DND-41 (cell line): ENCODE results near the gene GAREM2.

ENCODE experiments used
- ATAC-seq: fragments of 200-7000 bp; cut with Tn5 transposase; 3 replicates; pipeline ENCODE4 v1.9.1; 2021; ENCODE audit warnings: low read depth; ENCODE audit not compliant: insufficient read depth
- DNase-seq: peaks from one replicate; pipeline ENCODE4 v3.0.0-alpha.2; 2020
- H2AFZ ChIP-seq: 2 replicates; pipeline ENCODE4 v1.6.0; 2012; ENCODE audit warnings: low read depth, low read length
- H3K27ac ChIP-seq: 2 replicates; pipeline ENCODE4 v1.5.1; 2012; ENCODE audit warnings: low read length, inconsistent platforms
- H3K27me3 ChIP-seq: fragments of 200-600 bp; sonication (generic); 2 replicates; pipeline ENCODE4 v1.6.0; 2012; ENCODE audit warnings: low read length, mild to moderate bottlenecking, inconsistent platforms; ENCODE audit not compliant: insufficient read depth, poor library complexity
- H3K36me3 ChIP-seq: 2 replicates; pipeline ENCODE4 v1.5.1; 2012; ENCODE audit warnings: low read length, inconsistent platforms; ENCODE audit not compliant: insufficient read depth
- H3K4me1 ChIP-seq: 2 replicates; pipeline ENCODE4 v1.5.1; 2012; ENCODE audit warnings: mild to moderate bottlenecking, low read length; ENCODE audit not compliant: insufficient read depth
- H3K4me2 ChIP-seq: 2 replicates; pipeline ENCODE4 v1.6.0; 2012; ENCODE audit warnings: mild to moderate bottlenecking, moderate library complexity, low read length, inconsistent platforms; ENCODE audit not compliant: insufficient read depth
- H3K4me3 ChIP-seq, 2 experiments: fragments of 200-600 bp in 1 of 2; shearing (Covaris generic) in 1 of 2; 2 replicates each; pipeline ENCODE4 v1.5.1; 2012 to 2016; ENCODE audit warnings: inconsistent platforms in 2 of 2, low read length in 2 of 2, mild to moderate bottlenecking in 2 of 2, low read depth in 1 of 2, moderate library complexity in 1 of 2
- H3K79me2 ChIP-seq: 2 replicates; pipeline ENCODE4 v1.6.0; 2012; ENCODE audit warnings: low read length, inconsistent platforms; ENCODE audit not compliant: insufficient read depth
- H3K9ac ChIP-seq: 2 replicates; pipeline ENCODE4 v1.6.0; 2012; ENCODE audit warnings: low read depth, mild to moderate bottlenecking, inconsistent platforms, low read length, moderate library complexity
- H3K9me3 ChIP-seq: 2 replicates; pipeline ENCODE4 v1.5.1; 2012; ENCODE audit warnings: low read length, moderate library complexity, mild to moderate bottlenecking, inconsistent platforms; ENCODE audit not compliant: insufficient read depth, severe bottlenecking
- H4K20me1 ChIP-seq: 2 replicates; pipeline ENCODE4 v1.6.0; 2012; ENCODE audit warnings: low read length; ENCODE audit not compliant: insufficient read depth
- EZH2 ChIP-seq: IDR thresholded peaks from 3 replicates; pipeline ENCODE4 v1.6.1; 2012; ENCODE audit warnings: borderline replicate concordance, low read depth, mild to moderate bottlenecking, moderate library complexity, low read length, inconsistent platforms; ENCODE audit not compliant: severe bottlenecking
- TF ChIP-seq, protein P1 (sequence below): IDR thresholded peaks from 2 replicates; pipeline ENCODE4 v1.5.1; 2012; ENCODE audit warnings: borderline replicate concordance, low read length, moderate library complexity, mild to moderate bottlenecking; ENCODE audit not compliant: poor library complexity, severe bottlenecking; ENCODE audit errors: extremely low read depth

The GAREM2 gene

DNA sequence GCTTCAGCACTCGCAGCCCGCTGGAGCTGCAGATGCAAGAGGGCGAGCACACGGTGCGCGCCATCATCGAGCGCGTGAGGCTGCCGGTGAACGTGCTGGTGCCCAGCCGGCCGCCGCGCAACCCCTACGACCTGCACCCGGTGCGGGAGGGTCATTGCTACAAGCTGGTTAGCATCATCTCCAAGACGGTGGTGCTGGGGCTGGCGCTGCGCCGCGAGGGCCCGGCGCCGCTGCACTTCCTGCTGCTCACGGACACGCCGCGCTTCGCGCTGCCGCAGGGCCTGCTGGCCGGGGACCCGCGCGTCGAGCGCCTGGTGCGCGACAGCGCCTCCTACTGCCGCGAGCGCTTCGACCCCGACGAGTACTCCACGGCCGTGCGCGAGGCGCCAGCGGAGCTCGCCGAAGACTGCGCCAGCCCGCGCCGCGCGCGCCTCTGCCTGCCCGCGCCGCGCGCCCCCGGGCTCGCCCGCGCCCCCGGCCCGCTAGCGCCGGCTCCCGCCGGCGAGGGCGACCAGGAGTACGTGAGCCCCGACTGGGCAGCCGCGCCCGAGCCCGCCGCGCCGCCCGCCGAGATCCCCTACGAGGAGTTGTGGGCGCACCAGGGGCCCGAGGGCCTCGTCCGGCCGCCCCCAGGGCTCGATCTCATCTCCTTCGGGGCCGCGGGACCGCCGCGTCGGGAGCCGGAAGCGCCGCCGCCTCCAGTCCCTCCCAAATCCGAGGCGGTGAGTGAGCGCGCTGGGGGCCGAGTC lies 11.8 kb downstream of the GAREM2 start:
- H3K36me3 ChIP-seq = no peaks in the 10 kb centered on the region
- H2AFZ ChIP-seq = no peak overlapping the region
- no peak overlapping the region for H3K4me3 ChIP-seq
- H4K20me1 ChIP-seq = no peaks in the 10 kb centered on the region; the same call in 1 of the 2 replicates
- H3K4me1 ChIP-seq = no peaks in the 10 kb centered on the region
- no peak overlapping the region for H3K4me2 ChIP-seq
- H3K9ac ChIP-seq = no peak overlapping the region
- no peaks in the 10 kb centered on the region for H3K9me3 ChIP-seq
- no peaks in the 10 kb centered on the region for H3K79me2 ChIP-seq
- TF ChIP-seq, protein P1, sequence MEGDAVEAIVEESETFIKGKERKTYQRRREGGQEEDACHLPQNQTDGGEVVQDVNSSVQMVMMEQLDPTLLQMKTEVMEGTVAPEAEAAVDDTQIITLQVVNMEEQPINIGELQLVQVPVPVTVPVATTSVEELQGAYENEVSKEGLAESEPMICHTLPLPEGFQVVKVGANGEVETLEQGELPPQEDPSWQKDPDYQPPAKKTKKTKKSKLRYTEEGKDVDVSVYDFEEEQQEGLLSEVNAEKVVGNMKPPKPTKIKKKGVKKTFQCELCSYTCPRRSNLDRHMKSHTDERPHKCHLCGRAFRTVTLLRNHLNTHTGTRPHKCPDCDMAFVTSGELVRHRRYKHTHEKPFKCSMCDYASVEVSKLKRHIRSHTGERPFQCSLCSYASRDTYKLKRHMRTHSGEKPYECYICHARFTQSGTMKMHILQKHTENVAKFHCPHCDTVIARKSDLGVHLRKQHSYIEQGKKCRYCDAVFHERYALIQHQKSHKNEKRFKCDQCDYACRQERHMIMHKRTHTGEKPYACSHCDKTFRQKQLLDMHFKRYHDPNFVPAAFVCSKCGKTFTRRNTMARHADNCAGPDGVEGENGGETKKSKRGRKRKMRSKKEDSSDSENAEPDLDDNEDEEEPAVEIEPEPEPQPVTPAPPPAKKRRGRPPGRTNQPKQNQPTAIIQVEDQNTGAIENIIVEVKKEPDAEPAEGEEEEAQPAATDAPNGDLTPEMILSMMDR = no peak
- no peak for TF ChIP-seq EZH2
- DNase-seq (no peak), ATAC-seq (no peak)
- H3K27me3 ChIP-seq = no peaks in the 10 kb centered on the region
- no peak overlapping the region for H3K27ac ChIP-seq

DNA sequence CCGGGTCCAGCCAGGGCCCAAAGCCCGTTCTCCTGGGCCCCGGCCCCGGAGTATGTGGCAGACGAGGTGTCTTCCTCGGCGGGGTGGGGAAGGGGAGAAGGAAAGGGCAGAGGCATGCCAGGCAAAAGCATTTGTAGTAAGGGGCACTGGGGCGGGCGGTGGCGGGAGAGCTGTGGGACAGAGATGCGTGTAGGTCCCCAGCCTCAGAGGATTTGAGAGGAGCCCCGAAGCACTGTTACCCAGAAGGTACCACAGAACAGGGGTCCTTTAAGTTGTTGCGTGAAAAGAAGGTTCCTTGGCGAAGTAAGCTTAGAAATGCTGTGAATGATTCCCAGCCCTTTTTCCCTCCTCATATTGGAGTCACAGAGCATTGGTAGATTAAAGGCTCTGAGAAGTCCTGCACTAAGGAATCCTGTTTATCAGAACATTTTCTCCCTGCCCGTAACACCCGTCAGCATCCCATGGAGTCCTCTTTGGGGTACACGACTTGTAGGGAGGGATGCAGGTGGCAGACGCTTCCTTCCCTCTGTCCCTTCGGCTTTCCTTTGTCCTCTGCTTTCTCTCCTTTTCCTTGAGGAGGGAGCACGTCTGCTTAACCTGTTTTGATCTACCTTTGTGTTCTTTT lies 12.5 kb downstream of the GAREM2 start:
- Histone ChIP-seq H3K36me3 (peaks cover 2% of the 10 kb centered on the region; the same call in 1 of the 2 replicates), H3K9ac (no peak overlapping the region), H3K9me3 (no peaks in the 10 kb centered on the region), H3K27ac (no peak overlapping the region), H3K79me2 (no peaks in the 10 kb centered on the region), H3K4me1 (no peaks in the 10 kb centered on the region), H4K20me1 (no peaks in the 10 kb centered on the region; the same call in 1 of the 2 replicates), H2AFZ (no peak overlapping the region), H3K27me3 (no peaks in the 10 kb centered on the region), H3K4me2 (no peak overlapping the region), H3K4me3 (no peak overlapping the region)
- DNase-seq = no peak
- TF ChIP-seq EZH2 = no peak
- TF ChIP-seq, protein P1 = no peak
- no peak for ATAC-seq

DNA sequence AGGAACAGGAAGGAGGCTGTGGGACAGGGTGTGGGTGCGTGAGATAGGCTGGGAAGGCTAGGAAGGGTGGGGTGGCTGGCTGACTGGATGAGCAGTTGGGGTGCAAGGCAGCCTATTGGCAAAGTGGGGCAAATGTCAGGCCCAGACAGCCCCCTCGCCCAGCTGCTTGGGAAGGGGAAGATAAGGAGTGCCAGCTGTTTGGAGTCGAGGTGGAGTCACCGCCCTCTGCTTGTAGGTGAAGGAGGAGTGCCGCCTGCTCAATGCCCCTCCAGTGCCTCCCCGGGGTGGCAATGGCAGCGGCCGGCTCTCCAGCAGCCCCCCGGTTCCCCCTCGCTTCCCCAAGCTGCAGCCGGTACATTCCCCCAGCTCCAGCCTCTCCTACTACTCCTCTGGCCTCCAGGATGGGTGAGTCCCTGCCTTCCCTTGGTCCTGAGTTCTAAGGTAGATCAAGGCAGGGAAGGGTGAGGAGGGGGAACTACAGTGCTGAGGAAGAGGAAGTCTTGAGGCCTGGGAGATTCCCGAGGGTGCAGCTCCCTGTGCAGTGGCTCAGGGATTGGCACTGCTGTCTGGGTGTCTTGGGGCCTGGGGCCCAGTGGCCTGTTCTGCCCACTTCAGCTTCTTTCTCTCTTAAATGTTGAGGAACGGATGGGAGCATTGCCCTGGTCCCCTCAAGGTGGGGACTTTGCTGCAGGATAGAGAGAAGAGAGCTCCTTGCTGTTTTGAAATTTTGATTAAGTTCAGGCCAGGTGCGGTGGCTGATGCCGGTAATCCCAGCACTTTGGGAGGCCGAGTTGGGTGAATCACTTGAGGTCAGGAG lies 13.3 kb downstream of the GAREM2 start:
- H3K9me3 ChIP-seq = no peaks in the 10 kb centered on the region
- H3K4me3 ChIP-seq = no peak overlapping the region
- H3K4me1 ChIP-seq = no peaks in the 10 kb centered on the region
- no peak overlapping the region for H3K27ac ChIP-seq
- H3K27me3 ChIP-seq = no peaks in the 10 kb centered on the region
- no peak overlapping the region for H3K4me2 ChIP-seq
- H3K79me2 ChIP-seq = no peaks in the 10 kb centered on the region
- H2AFZ ChIP-seq = no peak overlapping the region
- TF ChIP-seq, protein P1 = no peak
- no peak for TF ChIP-seq EZH2
- no peak for ATAC-seq
- H3K9ac ChIP-seq = no peak overlapping the region
- no peak for DNase-seq
- no peaks in the 10 kb centered on the region; the same call in 1 of the 2 replicates for H4K20me1 ChIP-seq
- H3K36me3 ChIP-seq = peaks cover 9% of the 10 kb centered on the region
